ENCODE data around the gene ELP5. TPM values are rescaled to one million over a fixed set of nuclear protein-coding genes. Genes with fewer than 3 reads are reported as not detected.

ELP5 gene
- total and polyA plus RNA-seq, 2 donors (not counting 1 experiment from before 2014, with no cell fraction given), result 48.0 to 69.9 TPM

GRCh38 chr17:7207120-7208001, 44.7 kb upstream of the ELP5 start:
- ChIA-PET POLR2A (interaction anchor here (0.5 to 0.8 kb wide), 2 partner anchors 12 to 74 kb away, joined by 3 to 9 read pairs; partner anchors contain the start of gene DLG4), CTCF (no interaction called here)
- no peak for TF ChIP-seq EZH2 (IDR thresholded peaks at IDR 0.05; ENCODE audit: borderline replicate concordance, insufficient read depth, low read depth, low read length, poor library complexity, severe bottlenecking)
- no peak for TF ChIP-seq CTCF (IDR thresholded peaks at IDR 0.05)
- no peak overlapping the region for H3K9ac ChIP-seq (ENCODE audit: low read length)
- H3K4me2 ChIP-seq (replicated peaks; ENCODE audit: low read depth, low read length, poor library complexity, severe bottlenecking), result no peak overlapping the region
- H2AFZ ChIP-seq (ENCODE audit: insufficient read depth, low read depth, low read length, poor library complexity, severe bottlenecking), result no peak overlapping the region
- peaks cover 5% of the 10 kb centered on the region for H3K27me3 Mint-ChIP-seq
- H3K4me3 ChIP-seq (ENCODE audit: control extremely low read depth in 1 of 5, extremely low read depth in 1 of 5, insufficient read depth in 1 of 5, low read depth in 2 of 5, low read length in 4 of 5), result no peak overlapping the region
- no peaks in the 10 kb centered on the region for H3K36me3 ChIP-seq (replicated peaks in 1 of 2; ENCODE audit: control extremely low read depth in 1 of 2, control insufficient read depth in 1 of 2, extremely low read depth in 1 of 2, insufficient read depth in 2 of 2, low read length in 1 of 2)
- peak overlapping the region; percentile 32 for H3K27ac Mint-ChIP-seq
- H3K27me3 ChIP-seq (replicated peaks in 1 of 4; ENCODE audit: control extremely low read depth in 1 of 4, control insufficient read depth in 3 of 4, insufficient read depth in 4 of 4, low read length in 3 of 4), result peaks cover 0 to 4% (median 0%) of the 10 kb centered on the region in 4 experiments
- H3K27ac ChIP-seq (ENCODE audit: low read length in 2 of 2), result no peak overlapping the region
- intact Hi-C loops (cut with micrococcal nuclease), result no loop called here
- no peaks in the 10 kb centered on the region for H4K20me1 ChIP-seq (ENCODE audit: control insufficient read depth, insufficient read depth, low read length, poor library complexity, severe bottlenecking)
- DNase-seq (no peak), ATAC-seq (ENCODE audit: low read depth) (no peak)
- H3K79me2 ChIP-seq (ENCODE audit: control insufficient read depth, insufficient read depth, low read length), result no peaks in the 10 kb centered on the region
- no peaks in the 10 kb centered on the region for H3K9me3 Mint-ChIP-seq (ENCODE audit: insufficient read depth)
- WGBS (ENCODE audit: insufficient coverage), result 97% methylated on average over 15 of the region's 24 CpGs
- peaks cover 17 to 25% of the 10 kb centered on the region in 2 donors for H3K4me1 ChIP-seq (ENCODE audit: control insufficient read depth in 2 of 2, insufficient read depth in 2 of 2, low read length in 2 of 2)
- no peak overlapping the region for H3K4me3 Mint-ChIP-seq
- peaks cover 28% of the 10 kb centered on the region for H3K4me1 Mint-ChIP-seq
- no peaks in the 10 kb centered on the region for H3K9me3 ChIP-seq (ENCODE audit: control extremely low read depth in 1 of 3, control insufficient read depth in 2 of 3, insufficient read depth in 1 of 3, low read length in 2 of 3)

- peaks cover 17 to 25% of the 10 kb centered on the region in 2 donors for H3K4me1 ChIP-seq (ENCODE audit: control insufficient read depth in 2 of 2, insufficient read depth in 2 of 2, low read length in 2 of 2)
- no peak for TF ChIP-seq CTCF (IDR thresholded peaks at IDR 0.05)
- no peak for TF ChIP-seq EZH2 (IDR thresholded peaks at IDR 0.05; ENCODE audit: borderline replicate concordance, insufficient read depth, low read depth, low read length, poor library complexity, severe bottlenecking)
- intact Hi-C loops (cut with micrococcal nuclease), result no loop called here
- H3K9me3 Mint-ChIP-seq (ENCODE audit: insufficient read depth), result no peaks in the 10 kb centered on the region
- no peaks in the 10 kb centered on the region for H3K36me3 ChIP-seq (replicated peaks in 1 of 2; ENCODE audit: control extremely low read depth in 1 of 2, control insufficient read depth in 1 of 2, extremely low read depth in 1 of 2, insufficient read depth in 2 of 2, low read length in 1 of 2)
- ChIA-PET POLR2A (no interaction called here), CTCF (no interaction called here)
- peaks cover 0 to 4% (median 0%) of the 10 kb centered on the region in 4 experiments for H3K27me3 ChIP-seq (replicated peaks in 1 of 4; ENCODE audit: control extremely low read depth in 1 of 4, control insufficient read depth in 3 of 4, insufficient read depth in 4 of 4, low read length in 3 of 4)
- H3K27ac Mint-ChIP-seq, result no peak overlapping the region
- DNase-seq (no peak), ATAC-seq (ENCODE audit: low read depth) (no peak)
- peaks cover 5% of the 10 kb centered on the region for H3K27me3 Mint-ChIP-seq
- WGBS (ENCODE audit: insufficient coverage), result 88% methylated on average over 18 of the region's 21 CpGs
- no peak overlapping the region for H3K27ac ChIP-seq (ENCODE audit: low read length in 2 of 2)
- no peak overlapping the region for H3K9ac ChIP-seq (ENCODE audit: low read length)
- H3K4me3 ChIP-seq (ENCODE audit: control extremely low read depth in 1 of 5, extremely low read depth in 1 of 5, insufficient read depth in 1 of 5, low read depth in 2 of 5, low read length in 4 of 5), result no peak overlapping the region
- H3K79me2 ChIP-seq (ENCODE audit: control insufficient read depth, insufficient read depth, low read length), result no peaks in the 10 kb centered on the region
- no peaks in the 10 kb centered on the region for H4K20me1 ChIP-seq (ENCODE audit: control insufficient read depth, insufficient read depth, low read length, poor library complexity, severe bottlenecking)
- H3K9me3 ChIP-seq (ENCODE audit: control extremely low read depth in 1 of 3, control insufficient read depth in 2 of 3, insufficient read depth in 1 of 3, low read length in 2 of 3), result no peaks in the 10 kb centered on the region
- H2AFZ ChIP-seq (ENCODE audit: insufficient read depth, low read depth, low read length, poor library complexity, severe bottlenecking), result no peak overlapping the region
- no peak overlapping the region for H3K4me3 Mint-ChIP-seq
- peaks cover 28% of the 10 kb centered on the region for H3K4me1 Mint-ChIP-seq
- no peak overlapping the region for H3K4me2 ChIP-seq (replicated peaks; ENCODE audit: low read depth, low read length, poor library complexity, severe bottlenecking)
These were observed 43.9 kb upstream of the ELP5 start for GRCh38 chr17:7208027-7208571.

Data from B cell (primary cell).